K562 (cell line): ENCODE results near the gene PTGES3. TPM values are rescaled to one million over a fixed set of nuclear protein-coding genes. Genes with fewer than 3 reads are reported as not detected.

Experiments
- AFF1 ChIP-seq, 2 experiments: fragments of 450-650 bp; IDR thresholded peaks; 2 replicates each; pipeline ENCODE4 v1.6.1; 2018; ENCODE audit warnings: mild to moderate bottlenecking in 2 of 2, low read depth in 1 of 2; ENCODE audit not compliant: partially characterized antibody in 2 of 2
- ARHGAP35 ChIP-seq: fragments of 450-650 bp; IDR thresholded peaks from 2 replicates; pipeline ENCODE4 v1.6.1; 2018; ENCODE audit not compliant: partially characterized antibody
- CHAMP1 ChIP-seq: fragments of 450-650 bp; IDR thresholded peaks from 2 replicates; pipeline ENCODE4 v1.6.1; 2016; ENCODE audit warnings: mild to moderate bottlenecking
- CREB5 ChIP-seq: fragments of 250-450 bp; sonication (Bioruptor Pico); IDR thresholded peaks from 2 replicates; pipeline ENCODE4 v1.5.0; 2020; ENCODE audit warnings: mild to moderate bottlenecking
- FOXP1 ChIP-seq: sonication (generic); formaldehyde crosslinking; IDR thresholded peaks from 2 replicates; pipeline ENCODE4 v1.8.0; 2022; ENCODE audit warnings: mild to moderate bottlenecking, missing genetic modification reagents
- JUND ChIP-seq, 2 experiments: IDR thresholded peaks; 2 replicates in 1 of 2; 3 replicates in 1 of 2; pipeline ENCODE4 v1.6.1; 2011; ENCODE audit warnings: borderline replicate concordance in 2 of 2, low read depth in 2 of 2, low read length in 2 of 2, improper control_type of control experiment in 1 of 2, missing biosample characterization in 1 of 2, missing genetic modification characterization in 1 of 2, missing genetic modification reagents in 1 of 2
- MYNN ChIP-seq, 2 experiments: sonication (generic); formaldehyde crosslinking in 1 of 2; IDR thresholded peaks; 2 replicates each; pipeline versions ENCODE4 v1.5.0 to v1.6.1; 2016 to 2020; ENCODE audit warnings: antibody characterized with exemption in 1 of 2, missing genetic modification reagents in 1 of 2
- PKNOX1 ChIP-seq: fragments of 450-650 bp; IDR thresholded peaks from 2 replicates; pipeline ENCODE4 v1.6.1; 2016
- SNIP1 ChIP-seq: fragments of 450-650 bp; IDR thresholded peaks from 2 replicates; pipeline ENCODE4 v1.7.1; 2017; ENCODE audit warnings: low read depth, mild to moderate bottlenecking
- ZBTB2 ChIP-seq: fragments of 450-650 bp; IDR thresholded peaks from 2 replicates; pipeline ENCODE4 v1.6.1; 2016; ENCODE audit warnings: antibody characterized with exemption
- ZFP1 ChIP-seq: fragments of 450-650 bp; formaldehyde crosslinking; IDR thresholded peaks from 2 replicates; pipeline ENCODE4 v1.4.0; 2020; ENCODE audit warnings: mild to moderate bottlenecking, mixed read lengths
- ZNF282 ChIP-seq: sonication (generic); formaldehyde crosslinking; IDR thresholded peaks from 2 replicates; pipeline ENCODE4 v1.8.1; 2023; ENCODE audit warnings: missing genetic modification reagents
- polyA plus RNA-seq, 8 experiments: library from polyadenylated mRNA; depleted of rRNA in 4 of 8; stranded (reverse) in 5 of 8; unstranded in 3 of 8; fragments of >200 nt; fragmentation: Nextera tagmentation in 2 of 8; fragmentation: Illumina TruSeq in 1 of 8; extraction: Ambion mirVana in 2 of 8; extraction: Trizol in 1 of 8; gene quantifications; 2 replicates each; pipeline versions ENCODE4 v1.2.1 to v1.2.3, GENCODE V29; 2011 to 2014; ENCODE audit warnings: inconsistent platforms in 1 of 8, missing spikeins in 1 of 8
- total RNA-seq, 7 experiments: library from RNA; depleted of rRNA in 6 of 7; stranded (reverse); fragments of >200 nt in 6 of 7; fragmentation: Illumina TruSeq in 2 of 7; extraction: Trizol in 2 of 7; gene quantifications; 2 replicates each; pipeline versions ENCODE4 v1.2.1 to v1.2.3, GENCODE V29; 2011 to 2021; ENCODE audit warnings: low replicate concordance in 1 of 7

The PTGES3 gene
- total and polyA plus RNA-seq, 9 of the 15 experiments (the other 6 are each of a cell fraction or from before 2014, with no cell fraction given): 163 to 501 (median 213) TPM

- TF ChIP-seq CHAMP1 (no peak), ZFP1 (CRISPR knock-in tag) (no peak), ZBTB2 (0 out of 2 replicates have a peak, but pooled peaks have one; percentile 25), JUND (IDR thresholded peaks at IDR 0.05; ENCODE audit: borderline replicate concordance, low read depth, low read length) (no peak), JUND (tag; IDR thresholded peaks at IDR 0.05; ENCODE audit: borderline replicate concordance, low read depth, low read length) (no peak), MYNN (IDR thresholded peaks at IDR 0.05) (no peak), MYNN (CRISPR knock-in tag; IDR thresholded peaks at IDR 0.05) (no peak), FOXP1 (CRISPR knock-in tag) (no peak), AFF1 (IDR thresholded peaks at IDR 0.05; ENCODE audit: low read depth in 1 of 2, partially characterized antibody in 2 of 2) (no peak), SNIP1 (no peak), CREB5 (CRISPR knock-in tag) (no peak), ARHGAP35 (no peak), ZNF282 (CRISPR knock-in tag) (no peak), PKNOX1 (0 out of 2 replicates have a peak, but pooled peaks have one; percentile 12)
Observed at GRCh38 chr12:56721216-56721615, 33.1 kb upstream of the PTGES3 start (continued).
